GM21423 (cell line): ENCODE measurements around the gene RNF8.
"Not testable (repeated sequence)": the region's sequence is repeated elsewhere in the genome, so short reads cannot be mapped to it uniquely, and the experiment has no call there.

Source experiments
- ATAC-seq: cut with Tn5 transposase; IDR thresholded peaks from one replicate; pipeline ENCODE4 v1.9.1; 2021; ENCODE audit warnings: mild to moderate bottlenecking, moderate library complexity; ENCODE audit not compliant: unreplicated experiment

RNF8 gene

GRCh38 chr6:37393381-37393929 is 39.7 kb downstream of the RNF8 start:
- ATAC-seq = no peak

DNA sequence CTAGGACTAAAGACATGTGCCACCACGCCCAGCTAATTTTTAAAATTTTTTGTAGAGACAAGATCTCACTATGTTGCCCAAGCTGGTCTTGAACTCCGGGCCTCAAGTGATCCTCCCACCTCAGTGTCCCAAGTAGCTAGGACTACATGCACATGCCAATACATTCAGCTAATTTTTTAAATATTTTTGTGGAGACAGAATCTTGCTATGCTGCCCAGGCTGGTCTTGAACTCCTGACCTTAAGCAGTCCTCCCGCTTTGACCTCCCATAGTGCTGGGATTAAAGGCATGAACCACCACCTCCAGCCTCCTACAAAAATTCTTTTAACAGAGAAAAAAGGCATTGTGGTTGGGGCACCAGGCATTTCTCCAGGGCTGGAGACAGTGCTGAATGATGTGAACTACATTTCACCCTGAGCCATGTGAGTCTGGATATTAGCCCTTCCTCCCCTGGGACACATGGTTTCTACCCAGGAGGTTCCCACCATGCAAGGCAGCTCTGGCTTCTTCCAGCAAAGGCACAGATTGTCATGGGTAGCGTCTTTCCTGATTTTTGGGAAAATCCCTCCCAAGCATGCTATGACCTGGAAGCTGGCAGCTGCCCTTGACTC is 42.9 kb downstream of the RNF8 start:
- ATAC-seq = no peak

GRCh38 chr6:37399131-37399530 is 45.3 kb downstream of the RNF8 start:
- no peak for ATAC-seq

DNA sequence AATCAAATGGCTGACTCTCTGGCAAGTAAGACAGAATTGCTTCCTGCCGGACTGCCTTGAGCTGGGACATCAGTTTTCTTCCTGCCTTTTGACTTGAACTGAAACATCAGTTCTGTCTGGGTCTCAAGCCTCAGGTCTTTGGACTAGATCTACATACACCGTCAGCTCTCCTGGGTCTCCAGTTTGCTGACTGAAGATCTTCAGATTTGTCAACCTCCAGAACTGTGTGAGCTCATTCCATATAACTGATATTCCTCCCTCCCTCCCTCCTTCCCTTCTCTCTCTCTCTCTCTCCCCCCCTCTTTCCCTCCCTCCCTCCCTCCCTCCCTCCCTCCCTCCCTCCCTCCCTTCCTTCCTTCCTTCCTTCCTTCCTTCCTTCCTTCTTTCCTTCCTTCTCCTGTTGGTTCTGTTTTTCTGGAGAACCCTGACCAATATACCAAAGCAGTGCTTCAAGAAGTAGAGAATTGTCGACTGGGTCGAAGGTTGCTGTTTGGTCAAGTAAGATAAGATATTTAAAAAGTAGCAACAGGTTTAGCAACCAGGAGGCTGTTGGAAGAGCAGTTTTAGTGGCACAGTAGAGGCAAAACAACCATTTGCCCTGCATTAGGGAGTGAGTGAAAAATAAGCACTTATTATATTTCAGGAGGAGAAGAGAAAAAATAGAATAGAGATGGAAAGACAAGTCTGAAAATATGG is 46.2 kb downstream of the RNF8 start:
- ATAC-seq = no peak

- not testable (repeated sequence) for ATAC-seq
Observed at GRCh38 chr6:37401658-37402057, 47.9 kb downstream of the RNF8 start.

DNA sequence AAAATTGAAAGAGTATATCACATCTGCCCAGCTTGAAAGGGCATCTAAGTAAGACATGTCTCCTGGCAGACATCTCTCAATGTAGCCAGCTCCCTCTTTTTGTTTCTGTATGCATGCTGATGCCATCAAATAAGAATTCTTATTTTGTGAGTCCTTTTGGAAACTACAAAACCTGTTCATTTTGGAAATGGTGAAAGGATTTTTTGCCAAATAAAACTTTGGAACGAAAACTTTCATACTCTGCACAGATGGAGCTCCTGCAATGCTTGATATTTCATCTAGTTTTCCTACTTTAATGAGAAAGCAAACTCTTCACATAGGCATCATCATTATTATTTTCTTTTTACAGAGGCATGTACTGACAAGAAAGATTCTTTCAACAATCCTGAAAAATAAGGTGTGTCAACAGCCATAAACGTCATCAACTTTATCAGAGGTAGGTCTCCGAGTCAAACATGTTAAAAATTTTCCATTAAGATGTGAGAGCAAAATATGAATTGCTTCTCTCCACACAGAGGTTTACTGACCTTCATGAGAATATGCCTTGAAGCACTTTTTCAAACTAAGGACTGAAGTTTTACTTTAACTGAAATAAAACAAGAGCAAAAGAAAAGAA is 53.1 kb downstream of the RNF8 start:
- no peak for ATAC-seq

- ATAC-seq = no peak
Observed at GRCh38 chr6:37407948-37408347, 54.2 kb downstream of the RNF8 start.

GRCh38 chr6:37409501-37409900 is 55.7 kb downstream of the RNF8 start:
- no peak for ATAC-seq

GRCh38 chr6:37417393-37417792 is 63.6 kb downstream of the RNF8 start:
- no peak for ATAC-seq

DNA sequence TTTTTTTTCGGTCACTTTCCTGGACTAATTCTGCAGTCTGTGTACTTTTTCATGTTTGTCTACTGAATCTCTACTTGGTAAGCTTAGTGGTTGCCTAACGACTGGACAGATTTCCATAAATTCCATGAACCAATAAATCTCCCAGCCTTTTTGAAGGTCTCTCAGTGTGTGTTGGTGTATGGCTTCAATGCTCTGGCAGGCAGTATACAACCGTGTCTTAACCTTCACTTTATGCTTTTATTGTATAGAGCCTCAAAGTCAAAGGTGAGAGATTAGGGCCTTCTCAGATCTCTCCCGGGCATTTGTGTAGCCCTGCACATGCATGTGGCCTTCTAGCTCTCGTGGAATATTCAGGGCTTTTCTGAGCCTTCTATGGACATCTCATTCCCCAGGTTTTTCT is 64.9 kb downstream of the RNF8 start:
- ATAC-seq = no peak

DNA sequence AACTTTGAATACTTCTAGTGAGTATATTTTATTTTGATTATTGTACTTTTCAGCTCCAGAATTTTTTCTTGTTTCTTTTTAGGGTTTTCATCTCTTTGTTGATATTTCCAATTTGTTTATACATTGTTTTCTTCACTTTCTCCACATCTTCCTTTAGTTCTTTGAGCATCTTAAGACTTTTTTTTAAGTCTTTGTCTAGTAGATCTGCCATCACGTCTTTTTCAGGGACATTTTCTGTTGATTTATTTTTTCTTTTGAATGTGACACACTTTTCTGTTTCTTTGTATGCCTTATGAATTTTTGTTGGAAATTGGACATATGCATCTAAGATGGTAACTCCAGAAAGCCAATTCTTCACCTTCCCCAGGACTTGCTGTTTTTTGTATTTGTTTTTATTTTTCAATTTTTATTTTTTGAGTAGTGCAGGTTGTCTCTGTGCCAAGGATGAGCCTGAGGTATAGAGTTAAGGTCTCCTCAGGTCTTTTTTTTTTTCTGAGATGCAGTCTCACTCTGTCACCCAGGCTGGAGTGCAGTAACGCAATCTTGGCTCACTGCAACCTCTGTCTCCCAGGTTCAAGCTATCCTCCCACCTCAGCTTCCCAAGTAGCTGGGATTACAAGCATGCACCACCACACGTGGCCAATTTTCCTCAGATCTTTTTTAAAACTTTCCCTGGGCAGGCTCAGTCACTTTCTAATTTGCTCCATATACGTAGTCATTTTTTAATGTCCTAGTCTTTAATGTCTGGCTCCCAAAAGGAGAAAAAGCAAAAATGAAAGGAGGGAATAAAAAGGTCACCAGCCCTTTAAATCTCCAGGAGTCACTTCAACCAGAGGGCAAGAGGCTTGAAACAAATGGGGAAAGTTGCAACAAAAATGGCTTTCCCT is 72.5 kb downstream of the RNF8 start:
- ATAC-seq = no peak

DNA sequence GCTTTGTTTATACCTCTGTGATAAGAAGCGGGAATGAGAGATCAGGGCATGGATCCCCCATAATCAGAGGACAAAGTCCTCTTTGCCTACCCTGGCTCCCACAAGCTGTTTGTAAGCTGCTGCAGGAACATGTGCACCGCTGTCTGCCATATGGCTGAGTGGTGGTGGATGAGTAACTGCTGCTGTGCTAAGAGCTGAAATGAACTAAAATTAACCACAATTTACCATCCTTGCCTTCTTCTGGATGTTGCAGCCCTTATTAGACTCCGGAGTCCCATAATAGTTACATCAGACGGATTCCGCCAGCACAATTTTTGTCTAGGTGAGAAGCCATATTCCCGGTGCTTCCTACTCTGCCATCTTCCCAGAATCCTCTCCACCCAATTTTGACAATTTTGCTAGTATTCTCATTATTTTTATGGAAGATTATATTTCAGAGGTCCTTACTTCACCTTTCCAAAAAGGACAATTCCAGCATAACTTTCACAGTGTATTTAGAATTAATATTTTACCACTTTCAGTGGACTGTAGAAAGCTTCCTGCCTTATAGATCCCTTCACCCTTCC is 73.2 kb downstream of the RNF8 start:
- no peak for ATAC-seq

DNA sequence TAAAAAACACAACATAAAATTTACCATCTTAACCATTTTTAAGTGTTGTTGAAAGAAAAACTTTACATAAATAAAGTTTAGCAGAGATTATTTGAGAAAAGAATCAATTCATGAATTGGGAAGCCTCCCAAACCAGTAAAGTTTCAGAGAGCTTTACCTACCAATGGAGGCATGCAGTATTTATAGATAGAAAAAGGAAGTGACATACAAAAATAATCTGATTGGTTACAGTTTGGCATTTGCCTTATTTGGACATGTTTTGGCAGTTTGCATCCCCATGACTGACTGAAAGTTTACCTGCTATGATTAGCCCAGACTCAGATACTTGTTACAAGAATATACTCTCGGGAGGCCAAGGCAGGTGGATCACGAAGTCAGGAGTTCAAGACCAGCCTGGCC is 75.6 kb downstream of the RNF8 start:
- no peak for ATAC-seq

DNA sequence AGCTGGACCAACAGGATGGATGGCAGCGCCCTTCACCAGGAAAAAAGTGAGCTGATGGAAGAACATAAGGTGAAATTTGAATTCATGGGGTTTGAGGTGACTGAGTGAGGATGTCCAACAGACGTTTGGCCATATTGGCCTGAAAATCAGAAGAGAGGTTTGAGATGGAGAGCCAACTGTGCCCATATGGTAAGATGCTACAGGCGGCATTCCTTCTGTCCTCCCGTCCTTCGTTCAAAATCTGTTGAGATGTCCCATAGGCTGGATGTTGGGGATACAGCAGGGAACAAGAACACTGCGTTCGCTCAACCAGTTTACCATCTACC is 78.8 kb downstream of the RNF8 start:
- no peak for ATAC-seq

DNA sequence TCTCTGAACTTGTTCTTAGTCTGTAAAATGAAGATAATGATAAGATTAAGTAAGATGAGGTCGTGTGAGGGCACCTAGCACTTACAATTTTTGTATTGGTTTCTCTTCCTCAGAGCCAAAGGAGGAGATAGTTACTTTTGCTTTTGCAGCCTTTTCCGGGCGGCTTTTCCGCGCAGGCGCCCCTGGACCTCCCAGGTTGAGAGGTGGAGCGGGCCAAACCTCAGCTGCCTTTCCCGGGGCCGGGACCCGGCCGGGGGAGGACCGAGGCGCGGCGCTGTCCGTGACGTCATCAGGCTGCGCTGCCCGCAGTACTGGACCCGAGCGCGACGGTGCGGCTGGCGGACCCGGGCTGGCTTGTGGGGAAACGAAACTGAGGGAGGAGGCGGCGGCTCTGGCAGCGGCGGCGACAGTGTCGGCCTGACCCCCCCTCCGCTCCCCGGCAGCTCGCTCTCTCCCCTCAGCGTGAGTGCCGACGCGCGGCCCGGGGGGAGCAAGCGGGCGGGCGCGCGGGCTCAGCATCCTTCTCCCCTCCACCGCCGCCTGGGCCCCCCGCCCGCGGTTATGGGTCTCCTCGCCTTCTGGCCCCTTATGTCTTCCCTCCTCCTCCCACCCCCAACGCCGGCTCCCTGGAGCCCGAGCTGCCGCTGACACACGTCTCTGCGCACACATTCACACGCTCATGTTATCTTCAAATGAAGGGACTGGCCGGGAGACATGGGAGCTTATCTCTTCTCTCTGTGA is 79.3 kb downstream of the RNF8 start, which contains the start of gene CMTR1:
Gene CMTR1 (plus strand): TSS at position 306 of the 741 bp plus-strand sequence. CDS start 2,409 bp downstream, outside the sequence.
- peak; percentile 72 for ATAC-seq

- peak; percentile 31 for ATAC-seq
Observed at GRCh38 chr6:37433657-37434271, 80.0 kb downstream of the RNF8 start.

DNA sequence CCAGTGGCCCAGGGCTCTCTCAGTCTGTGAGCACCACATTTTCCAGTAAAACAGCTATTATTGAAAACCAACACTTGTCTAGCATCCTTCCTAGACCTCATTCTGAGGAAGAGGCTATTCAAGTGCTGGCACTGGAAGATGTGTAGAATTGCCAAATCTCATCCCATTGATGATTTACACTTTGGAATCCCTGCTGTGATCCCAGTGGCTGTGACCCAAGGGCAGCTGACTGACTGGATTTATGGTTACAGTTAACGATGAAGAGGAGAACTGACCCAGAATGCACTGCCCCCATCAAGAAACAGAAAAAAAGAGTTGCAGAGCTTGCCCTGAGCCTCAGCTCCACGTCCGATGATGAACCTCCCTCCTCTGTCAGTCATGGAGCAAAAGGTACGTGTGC is 81.6 kb downstream of the RNF8 start:
- no peak for ATAC-seq

DNA sequence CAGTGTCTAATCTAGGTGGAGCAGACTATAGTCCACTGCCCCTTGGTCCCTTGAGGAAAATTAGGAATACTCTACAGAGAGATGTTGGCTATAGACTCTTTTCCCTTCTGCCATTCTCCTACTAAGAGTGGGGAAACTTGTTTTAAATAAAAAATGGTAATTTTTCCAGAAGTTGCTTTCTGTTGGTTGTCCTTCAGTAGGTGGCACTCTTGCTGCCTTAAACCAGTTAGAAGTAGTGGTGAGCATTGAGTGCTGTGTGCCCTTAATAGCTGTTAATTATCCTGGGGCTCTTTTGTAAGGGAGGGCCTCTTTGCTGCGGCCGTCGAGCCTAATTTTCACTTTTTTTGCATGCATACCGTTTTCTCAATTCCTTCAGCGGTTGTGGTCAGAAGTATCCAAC is 82.0 kb downstream of the RNF8 start:
- ATAC-seq = no peak

- ATAC-seq = no peak
Observed at GRCh38 chr6:37438930-37439329, 85.1 kb downstream of the RNF8 start.

DNA sequence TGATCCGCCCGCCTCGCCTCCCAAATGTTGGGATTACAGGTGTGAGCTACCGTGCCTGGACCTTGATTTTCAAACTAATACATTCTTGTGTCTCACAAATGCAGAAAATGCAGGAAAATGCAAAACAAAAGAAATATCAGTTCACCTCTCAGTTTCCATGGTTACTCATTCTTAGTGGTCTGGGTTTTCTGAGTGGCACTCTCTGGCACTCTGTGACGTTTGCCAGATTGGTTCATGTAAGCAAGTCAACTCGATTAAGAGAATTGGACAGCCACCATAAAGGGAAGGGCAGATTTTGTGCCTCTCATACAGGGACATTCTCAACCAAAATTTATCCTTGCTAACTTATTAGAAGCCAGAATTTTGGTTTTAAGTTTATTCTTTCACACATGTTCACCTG is 87.9 kb downstream of the RNF8 start:
- ATAC-seq = no peak
